GM23248 (cell line): ENCODE results near the gene NOTCH1.

Source experiments
- EZH2 ChIP-seq: fragments of 200-600 bp; sonication (generic); IDR thresholded peaks from 2 replicates; pipeline ENCODE4 v1.6.1; 2018; ENCODE audit warnings: antibody characterized with exemption, mild to moderate bottlenecking; ENCODE audit not compliant: insufficient read depth, poor library complexity, severe bottlenecking
- EZH2phosphoT487 ChIP-seq: fragments of 200-600 bp; sonication (generic); IDR thresholded peaks from 2 replicates; pipeline ENCODE4 v1.6.1; 2018; ENCODE audit warnings: antibody characterized with exemption, moderate library complexity, mild to moderate bottlenecking, low read depth; ENCODE audit not compliant: insufficient read depth

GRCh38 chr9:136585531-136586120 lies 39.8 kb upstream of the NOTCH1 start:
- TF ChIP-seq EZH2phosphoT487, result no peak
- no peak for TF ChIP-seq EZH2
